CD4-positive, alpha-beta T cell treated with Interleukin-17A for 1 hour (primary cell): Measurements from ENCODE around the gene PTPRN2.
"Not testable (repeated sequence)": the region's sequence is repeated elsewhere in the genome, so short reads cannot be mapped to it uniquely, and the experiment has no call there.

Experiments used
- DNase-seq: peaks from one replicate; pipeline ENCODE4 v3.0.0-alpha.2; 2020

Gene PTPRN2

DNA sequence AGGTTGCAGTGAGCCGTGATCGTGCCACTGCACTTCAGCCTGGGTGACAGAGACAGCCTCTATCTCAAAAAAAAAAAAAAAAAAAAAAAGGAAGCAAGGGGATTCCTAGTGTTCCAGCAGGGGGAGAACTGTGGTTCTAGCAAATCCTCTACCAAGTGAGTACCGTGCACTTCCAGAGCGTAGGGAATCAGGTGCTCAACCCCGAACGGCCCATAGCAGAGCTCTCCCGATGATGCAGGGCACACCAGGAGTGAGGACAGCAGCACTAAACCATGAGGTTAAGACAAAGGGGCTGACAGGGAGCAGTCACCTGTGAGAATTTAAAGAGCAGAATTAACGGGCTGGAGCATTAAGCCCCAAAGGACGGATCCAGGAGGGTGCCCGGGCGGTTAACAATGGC is 173.6 kb downstream of the PTPRN2 start:
- no peak for DNase-seq

DNA sequence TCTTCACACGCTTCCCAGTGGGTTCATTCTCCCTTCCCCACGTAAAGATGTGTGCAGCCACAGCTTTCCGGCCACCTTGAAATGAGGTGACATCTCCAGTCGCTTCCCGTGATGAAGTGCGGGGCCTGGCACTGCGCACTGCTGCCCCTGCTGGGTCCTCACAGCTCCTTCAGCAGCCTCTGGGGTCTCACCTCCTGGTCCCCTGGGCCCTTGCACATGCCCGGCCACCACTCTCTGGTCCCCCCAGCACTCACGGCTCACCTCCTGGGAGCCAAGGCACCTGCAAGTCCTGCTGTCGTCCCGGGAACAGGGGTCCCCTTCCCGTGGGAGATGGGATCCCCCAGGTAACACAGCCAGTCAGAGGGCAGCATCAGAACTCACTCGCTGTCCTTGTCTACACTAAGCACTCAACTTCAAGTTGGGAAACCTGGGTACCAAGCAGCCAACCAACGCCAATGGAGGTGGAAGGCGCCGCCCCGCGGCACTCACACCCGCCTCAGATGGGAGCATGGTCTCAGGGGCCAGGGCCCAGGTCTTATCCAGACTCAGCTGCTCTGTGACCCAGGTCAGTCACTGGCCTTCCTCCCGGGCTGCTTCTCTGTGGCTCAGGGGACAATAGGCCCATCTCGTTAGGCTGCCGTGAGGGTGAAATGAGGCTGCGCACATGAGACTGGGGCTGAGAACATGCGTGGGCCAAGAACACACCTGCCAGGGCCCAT is 176.2 kb downstream of the PTPRN2 start:
- DNase-seq = no peak

DNA sequence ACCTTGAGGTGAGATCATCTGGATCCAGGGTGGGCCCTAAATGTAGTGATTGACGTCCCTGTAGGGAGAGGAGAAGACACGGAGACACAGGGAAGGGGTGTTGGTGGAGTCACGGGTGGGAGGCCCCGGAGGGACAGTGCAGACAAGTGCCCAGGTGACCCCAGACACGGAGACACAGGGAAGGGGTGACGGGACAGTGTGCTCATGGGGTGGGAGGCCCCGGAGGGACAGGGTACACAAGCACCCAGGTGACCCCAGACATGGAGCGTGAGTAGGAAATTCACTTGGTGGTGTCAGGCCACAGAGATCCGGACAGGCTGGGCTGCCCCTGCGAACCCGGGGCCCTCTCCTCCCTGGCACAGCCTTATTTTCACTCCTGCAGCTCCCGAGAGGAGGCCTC is 176.9 kb downstream of the PTPRN2 start:
- DNase-seq = no peak

GRCh38 chr7:158409816-158410330 is 177.8 kb downstream of the PTPRN2 start:
- DNase-seq = no peak

DNA sequence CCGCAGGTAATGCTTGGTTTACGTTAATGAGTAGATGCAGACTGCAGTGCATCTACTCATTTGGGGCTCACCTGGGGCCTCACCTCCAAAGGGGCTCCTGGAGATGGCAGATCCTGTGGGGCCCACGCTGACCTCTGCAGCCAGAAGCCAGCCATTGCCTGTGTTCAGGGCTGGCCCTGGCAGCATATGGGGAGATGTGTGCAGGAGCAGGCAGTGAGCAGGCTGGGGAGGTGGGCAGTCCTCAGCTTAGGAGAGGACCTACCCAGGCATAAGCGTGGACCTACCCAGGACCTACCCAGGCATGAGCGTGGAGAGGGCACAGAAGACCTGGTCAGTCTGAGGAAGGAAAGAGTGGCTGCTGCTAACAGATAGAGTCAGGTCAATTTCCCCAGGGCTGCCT is 178.5 kb downstream of the PTPRN2 start:
- DNase-seq = no peak

- DNase-seq = no peak
Measured at GRCh38 chr7:158408318-158408920, 179.2 kb downstream of the PTPRN2 start.

GRCh38 chr7:158407581-158408317 is 179.9 kb downstream of the PTPRN2 start:
- DNase-seq = no peak

DNA sequence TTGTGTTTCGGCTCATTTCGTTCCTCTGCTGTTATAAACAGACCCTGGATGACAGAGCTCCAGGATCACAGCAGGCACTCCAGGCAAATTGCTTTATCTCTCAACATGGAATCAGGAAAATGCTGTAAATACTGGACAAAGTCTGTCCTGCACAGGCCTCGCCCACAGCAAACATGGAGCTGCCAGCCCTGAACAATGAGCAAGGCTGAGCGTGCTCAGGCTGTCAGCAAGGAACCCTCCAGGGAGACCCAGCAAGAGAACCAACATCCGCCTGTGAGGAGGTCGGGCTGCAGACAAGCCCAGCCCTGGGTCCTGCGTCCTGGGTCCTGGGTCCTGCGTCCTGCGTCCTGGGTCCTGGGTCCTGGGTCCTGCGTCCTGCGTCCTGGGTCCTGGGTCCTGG is 180.8 kb downstream of the PTPRN2 start:
- no peak for DNase-seq

GRCh38 chr7:158406364-158406763 is 181.3 kb downstream of the PTPRN2 start:
- DNase-seq = no peak

DNA sequence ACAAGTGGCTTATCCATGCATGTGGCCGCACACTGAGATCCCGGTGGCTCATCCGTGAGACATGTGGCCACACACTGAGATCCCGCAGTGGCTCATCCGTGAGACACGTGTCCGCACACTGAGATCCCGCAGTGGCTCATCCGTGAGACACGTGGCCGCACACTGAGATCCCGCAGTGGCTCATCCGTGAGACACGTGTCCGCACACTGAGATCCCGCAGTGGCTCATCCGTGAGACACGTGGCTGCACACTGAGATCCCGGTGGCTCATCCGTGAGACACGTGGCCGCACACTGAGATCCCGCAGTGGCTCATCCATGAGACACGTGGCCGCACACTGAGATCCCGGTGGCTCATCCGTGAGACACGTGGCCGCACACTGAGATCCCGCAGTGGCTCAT is 181.9 kb downstream of the PTPRN2 start:
- not testable (repeated sequence) for DNase-seq

GRCh38 chr7:158405324-158405723 is 182.3 kb downstream of the PTPRN2 start:
- DNase-seq = no peak

- DNase-seq = no peak
Measured at GRCh38 chr7:158404031-158404761, 183.4 kb downstream of the PTPRN2 start.

- no peak for DNase-seq
Measured at GRCh38 chr7:158403013-158403821, 184.4 kb downstream of the PTPRN2 start.

DNA sequence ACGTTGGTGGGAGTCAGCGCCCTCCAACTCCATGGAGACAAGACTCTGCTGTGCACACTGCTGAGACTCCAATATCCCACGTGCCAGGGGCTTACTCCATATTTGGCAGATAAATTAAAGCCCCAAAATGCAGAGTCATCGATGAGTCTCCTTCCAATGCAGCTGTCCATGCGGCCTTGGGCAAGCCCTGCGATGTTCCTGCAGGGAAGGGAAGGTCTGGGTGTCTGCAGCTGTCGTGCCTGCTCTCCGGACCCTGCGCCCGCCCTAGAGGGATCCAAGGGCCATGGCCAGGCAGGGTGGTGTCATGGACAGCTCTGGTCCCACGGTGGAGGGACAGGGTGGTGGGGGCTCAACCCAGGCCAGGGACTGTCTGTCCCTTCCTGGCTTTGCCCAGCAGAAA is 185.2 kb downstream of the PTPRN2 start:
- DNase-seq = no peak

DNA sequence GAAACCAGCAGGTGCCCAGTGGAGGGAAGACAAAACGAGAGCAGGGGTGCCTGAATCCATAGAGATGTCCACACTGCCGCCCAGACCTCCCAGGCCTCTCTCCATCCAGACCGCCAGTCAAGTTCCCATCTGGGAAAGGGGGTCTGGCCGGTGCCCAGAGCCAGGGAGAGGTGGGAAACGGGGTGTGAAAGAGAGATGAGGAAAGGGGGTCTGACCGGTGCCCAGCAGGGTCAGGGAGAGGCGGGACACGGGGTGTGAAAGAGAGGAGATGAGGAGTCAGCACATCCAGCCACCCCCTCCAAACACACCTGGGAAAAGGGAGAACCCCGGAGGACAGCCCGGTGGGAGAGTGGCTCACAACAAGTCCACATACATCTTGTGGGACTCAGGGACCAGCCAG is 185.8 kb downstream of the PTPRN2 start:
- no peak for DNase-seq

DNA sequence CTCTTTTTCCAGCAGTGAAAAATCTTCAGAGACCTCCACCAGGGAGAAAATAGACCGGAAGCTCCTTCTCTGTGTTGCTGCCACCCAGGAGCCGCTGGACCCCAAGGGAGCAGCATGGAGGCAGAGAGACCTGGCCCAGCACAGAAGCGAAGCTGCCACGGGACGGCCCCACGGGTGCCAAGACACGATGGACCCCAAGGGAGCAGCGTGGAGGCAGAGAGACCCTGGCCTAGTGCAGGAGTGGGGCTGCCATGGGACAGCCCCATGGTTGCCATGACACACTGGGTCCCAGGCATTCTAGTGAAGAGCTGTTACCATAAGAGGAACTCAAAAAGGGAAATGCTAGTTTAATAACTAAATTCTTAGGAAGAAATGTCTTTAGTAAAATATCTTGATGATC is 186.3 kb downstream of the PTPRN2 start:
- no peak for DNase-seq

GRCh38 chr7:158400601-158401225 is 186.9 kb downstream of the PTPRN2 start:
- DNase-seq = no peak

DNA sequence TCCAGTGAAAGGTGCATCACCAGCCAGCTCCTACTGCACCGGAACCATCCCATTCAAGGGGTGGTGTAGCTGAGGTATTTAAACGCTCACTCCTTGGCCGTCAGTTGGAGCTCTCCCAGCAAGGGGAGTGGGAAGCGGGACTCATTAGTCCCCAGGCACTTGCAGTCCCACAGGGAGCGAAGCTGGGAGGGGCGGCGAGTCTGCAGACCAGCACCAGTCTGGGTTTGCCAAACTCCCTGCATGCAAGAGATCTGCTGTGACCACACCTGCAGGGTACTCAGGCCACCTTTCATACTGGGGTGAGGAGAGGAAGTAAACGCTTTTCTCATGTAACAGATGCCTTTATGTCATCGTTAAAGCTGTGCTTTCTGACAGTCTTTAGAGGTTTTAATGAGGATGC is 187.9 kb downstream of the PTPRN2 start:
- no peak for DNase-seq

DNA sequence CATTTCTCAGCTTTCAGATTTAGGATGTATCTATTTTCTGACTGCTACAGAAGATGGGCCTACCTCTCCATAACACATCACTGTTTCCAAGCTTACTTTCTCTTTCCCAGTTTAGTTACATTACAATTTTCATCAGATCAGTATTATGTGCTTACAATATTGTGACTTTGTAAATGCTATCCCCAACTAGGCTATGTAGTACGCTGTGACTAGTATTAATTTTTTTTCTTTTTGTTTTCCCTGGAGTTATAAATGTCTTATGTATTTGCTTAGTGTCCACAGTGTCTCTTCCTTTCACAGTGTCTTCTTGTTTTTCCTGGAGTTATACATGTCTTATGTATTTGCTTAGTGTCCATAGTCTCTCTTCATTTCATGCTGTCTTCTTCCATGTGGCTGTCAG is 188.9 kb downstream of the PTPRN2 start:
- DNase-seq = no peak

DNA sequence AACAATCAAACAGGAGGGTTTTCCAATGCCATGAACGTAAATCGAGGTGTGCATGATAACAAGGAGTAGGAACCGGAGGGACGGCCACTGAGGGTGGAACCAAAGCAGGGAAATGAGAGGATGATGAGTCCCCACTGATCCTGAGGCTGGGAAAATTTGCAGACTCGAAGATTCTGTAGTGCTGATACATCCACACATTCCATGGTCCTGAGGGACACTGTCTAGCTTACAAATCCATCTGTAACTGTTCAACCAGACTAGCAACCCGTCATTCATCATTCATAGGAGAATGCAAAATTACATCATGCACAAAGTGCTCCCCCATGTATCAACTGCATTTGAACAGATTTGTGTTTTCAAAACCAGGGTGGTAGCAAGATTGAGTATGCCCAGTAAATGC is 189.7 kb downstream of the PTPRN2 start:
- DNase-seq = no peak

DNA sequence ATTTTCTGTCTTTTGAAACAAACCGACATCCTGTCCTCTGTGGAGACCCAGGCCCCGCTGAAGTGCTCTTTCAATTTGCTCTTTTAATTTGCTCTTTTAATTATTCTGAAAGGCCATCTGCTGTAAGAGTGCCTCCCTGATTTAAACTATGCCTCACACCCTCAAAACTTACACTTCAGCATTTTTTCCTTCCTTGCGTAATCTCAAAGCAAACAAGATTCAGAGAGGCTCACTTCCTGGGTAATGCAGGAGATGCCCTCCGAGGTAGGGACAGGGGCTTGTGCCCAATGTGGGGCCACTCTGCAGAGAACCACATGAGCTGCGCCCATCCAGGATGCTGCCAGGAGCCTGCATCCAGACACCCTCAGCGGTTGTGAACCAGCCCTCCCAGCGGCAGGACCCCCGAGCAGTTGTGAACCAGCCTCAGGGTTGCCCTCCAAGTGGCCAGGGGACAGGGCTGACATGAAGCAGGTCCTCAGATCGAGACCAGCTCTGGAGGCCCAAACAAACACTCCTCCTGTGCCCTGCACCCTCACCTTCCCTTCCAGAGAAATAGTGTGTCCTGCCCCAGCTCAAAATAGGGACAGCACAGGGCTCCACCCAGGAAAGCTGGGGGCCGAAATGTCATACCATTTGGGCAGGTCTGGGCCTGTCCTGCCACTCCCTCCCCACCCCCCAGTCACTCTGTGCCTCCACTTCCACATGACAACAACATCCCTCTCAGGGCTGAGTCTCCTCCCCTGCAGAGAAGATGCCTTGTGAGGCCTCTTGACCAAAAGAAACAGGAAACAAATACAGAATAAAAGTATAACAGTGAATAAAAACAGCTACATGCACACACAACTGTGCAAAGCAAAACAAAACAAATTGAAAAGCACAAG is 190.4 kb downstream of the PTPRN2 start:
- no peak for DNase-seq
